Ovary (tissue), 3 donors: Measurements from ENCODE around the gene DHX16.

Experiments
- POLR2A ChIP-seq: fragments of 450-650 bp; IDR thresholded peaks from one replicate; pipeline ENCODE4 v1.6.1; 2017; ENCODE audit warnings: antibody characterized with exemption, mild to moderate bottlenecking, moderate library complexity
- TF ChIP-seq, protein P1 (sequence below), 3 donors: fragments of 450-650 bp in 2 of 3; fragments of 200-600 bp in 1 of 3; IDR thresholded peaks; one replicate each; pipeline versions ENCODE4 v1.5.1 to v1.8.0; 2016 to 2022; ENCODE audit warnings: antibody characterized with exemption in 3 of 3, mild to moderate bottlenecking in 1 of 3
- donor health status: DM: no; HTN: no; CAD: no.

DNA sequence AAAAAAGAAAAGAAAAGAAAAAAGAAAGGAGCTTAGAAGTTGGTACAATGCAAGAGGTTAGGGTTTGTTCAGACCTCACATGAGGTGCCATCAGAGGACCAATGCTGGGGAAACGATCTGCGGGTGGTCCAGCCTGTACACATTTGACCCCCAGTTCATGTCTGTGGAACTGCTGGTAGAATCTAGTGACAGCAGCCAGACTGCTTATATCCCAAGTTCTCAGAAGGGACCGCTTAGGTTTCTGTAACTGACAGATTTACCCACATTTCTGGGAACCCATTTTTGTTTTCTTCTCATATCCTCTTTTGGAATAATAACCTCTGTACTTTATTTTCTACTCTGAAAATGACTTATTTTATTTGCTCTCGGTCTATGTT is 8.9 kb upstream of the DHX16 start:
- TF ChIP-seq, protein P1, sequence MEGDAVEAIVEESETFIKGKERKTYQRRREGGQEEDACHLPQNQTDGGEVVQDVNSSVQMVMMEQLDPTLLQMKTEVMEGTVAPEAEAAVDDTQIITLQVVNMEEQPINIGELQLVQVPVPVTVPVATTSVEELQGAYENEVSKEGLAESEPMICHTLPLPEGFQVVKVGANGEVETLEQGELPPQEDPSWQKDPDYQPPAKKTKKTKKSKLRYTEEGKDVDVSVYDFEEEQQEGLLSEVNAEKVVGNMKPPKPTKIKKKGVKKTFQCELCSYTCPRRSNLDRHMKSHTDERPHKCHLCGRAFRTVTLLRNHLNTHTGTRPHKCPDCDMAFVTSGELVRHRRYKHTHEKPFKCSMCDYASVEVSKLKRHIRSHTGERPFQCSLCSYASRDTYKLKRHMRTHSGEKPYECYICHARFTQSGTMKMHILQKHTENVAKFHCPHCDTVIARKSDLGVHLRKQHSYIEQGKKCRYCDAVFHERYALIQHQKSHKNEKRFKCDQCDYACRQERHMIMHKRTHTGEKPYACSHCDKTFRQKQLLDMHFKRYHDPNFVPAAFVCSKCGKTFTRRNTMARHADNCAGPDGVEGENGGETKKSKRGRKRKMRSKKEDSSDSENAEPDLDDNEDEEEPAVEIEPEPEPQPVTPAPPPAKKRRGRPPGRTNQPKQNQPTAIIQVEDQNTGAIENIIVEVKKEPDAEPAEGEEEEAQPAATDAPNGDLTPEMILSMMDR (IDR thresholded peaks at IDR 0.05), result no peak
- no peak for TF ChIP-seq POLR2A
